GM18873 (cell line): Measurements from ENCODE around the gene MPP4.

Source experiments
- ATAC-seq: cut with Tn5 transposase; IDR thresholded peaks from one replicate; pipeline ENCODE4 v1.9.1; 2021; ENCODE audit warnings: mild to moderate bottlenecking, moderate library complexity, moderate number of reproducible peaks; ENCODE audit not compliant: unreplicated experiment, low FRiP score

MPP4 gene

GRCh38 chr2:201698588-201699226 lies at the start of gene MPP4:
Gene MPP4 (minus strand): TSS chr2:201698644. CDS start chr2:201693954, 4,690 bp downstream.
- no peak for ATAC-seq

- ATAC-seq, result no peak
Observed at GRCh38 chr2:201746551-201746950, 48.1 kb upstream of the MPP4 start.

DNA sequence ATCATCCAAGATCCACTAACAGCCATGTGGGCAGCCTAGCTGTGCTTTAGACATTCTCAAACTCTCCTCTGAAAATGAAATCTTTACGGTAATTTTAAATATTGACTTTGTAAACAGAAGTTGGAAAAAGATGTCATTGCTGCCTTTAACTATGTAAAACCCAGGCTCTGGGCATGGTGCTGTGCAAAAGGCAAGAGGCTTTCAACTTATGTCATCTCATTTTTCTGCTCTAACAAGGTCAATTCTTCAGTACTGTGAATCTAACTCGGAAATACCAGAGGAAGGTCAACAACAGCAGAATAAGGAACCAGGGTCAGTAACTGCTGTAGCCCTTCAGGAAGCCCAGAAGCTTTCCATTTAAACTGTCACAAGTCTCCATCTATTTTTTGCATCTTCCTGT lies 37.0 kb upstream of the MPP4 start:
- no peak for ATAC-seq

DNA sequence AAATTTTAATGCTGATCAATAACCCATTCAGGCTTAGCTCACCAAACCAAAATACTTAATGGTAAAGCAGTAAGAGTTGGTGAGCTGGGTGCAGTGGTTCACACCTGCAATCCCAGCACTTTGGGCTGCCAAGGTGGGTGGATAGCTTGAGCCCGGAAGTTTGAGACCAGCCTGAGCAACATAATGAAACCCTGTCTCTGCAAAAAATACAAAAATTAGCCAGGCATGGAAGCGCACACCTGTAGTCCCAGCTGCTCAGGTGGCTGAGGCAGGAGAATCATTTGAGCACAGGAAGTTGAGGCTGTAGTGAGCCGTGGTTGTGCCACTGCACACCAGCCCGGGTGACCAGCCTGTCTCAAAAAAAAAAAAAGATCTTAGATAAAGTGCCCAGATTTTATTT lies 35.7 kb upstream of the MPP4 start:
- ATAC-seq, result no peak

GRCh38 chr2:201733544-201733943 lies 35.1 kb upstream of the MPP4 start:
- ATAC-seq, result no peak

DNA sequence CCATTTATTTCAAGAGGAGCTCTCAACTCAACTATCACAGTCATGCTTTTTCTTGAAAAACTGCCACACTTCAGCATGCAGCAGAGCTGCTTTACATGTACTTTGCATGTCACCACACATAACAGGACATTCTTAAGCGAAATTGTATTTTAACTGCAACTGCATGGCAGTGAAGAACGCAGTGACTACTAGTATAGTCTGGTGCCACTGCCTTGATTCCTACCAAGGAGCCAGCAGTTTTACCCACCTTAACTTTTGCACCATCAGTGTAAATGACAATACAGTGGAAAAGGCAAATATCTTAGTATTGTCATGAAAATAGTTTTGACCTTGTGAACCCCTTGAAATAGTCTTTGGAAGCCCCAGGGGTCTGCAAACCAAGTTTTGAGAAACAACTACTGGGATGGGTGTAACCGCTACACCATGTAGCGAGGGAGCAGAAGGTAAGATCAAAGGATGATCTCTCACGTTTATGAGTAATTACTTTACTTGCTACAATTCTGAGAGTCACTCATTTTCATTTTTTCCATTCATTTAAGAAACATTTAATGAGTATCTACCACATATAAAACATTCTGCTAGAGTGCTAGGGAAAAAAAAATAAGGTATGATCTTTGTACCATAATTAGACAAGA lies 32.3 kb upstream of the MPP4 start:
- no peak for ATAC-seq

DNA sequence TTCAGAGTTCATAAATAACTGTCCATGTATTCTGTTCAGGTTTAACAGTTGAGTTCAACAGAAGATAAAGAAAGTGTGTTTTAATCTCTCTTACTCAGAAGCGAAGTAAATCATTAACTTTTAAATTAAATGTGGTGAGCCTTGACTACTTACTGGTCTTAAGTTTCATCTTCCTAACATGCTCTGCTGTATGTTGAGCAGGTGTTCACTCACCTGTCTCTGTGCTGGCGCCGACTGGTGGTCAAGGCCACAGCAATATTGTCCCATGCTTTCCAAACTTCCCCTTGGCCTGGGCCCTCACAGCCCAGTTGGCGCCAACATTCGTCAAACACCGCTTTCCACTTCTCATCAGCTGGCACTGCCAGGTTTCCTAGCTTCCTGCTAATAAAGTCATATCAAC lies 17.0 kb upstream of the MPP4 start:
- ATAC-seq, result no peak

- ATAC-seq, result no peak
Observed at GRCh38 chr2:201712726-201713125, 14.3 kb upstream of the MPP4 start.

GRCh38 chr2:201709747-201710146 lies 11.3 kb upstream of the MPP4 start:
- no peak for ATAC-seq

DNA sequence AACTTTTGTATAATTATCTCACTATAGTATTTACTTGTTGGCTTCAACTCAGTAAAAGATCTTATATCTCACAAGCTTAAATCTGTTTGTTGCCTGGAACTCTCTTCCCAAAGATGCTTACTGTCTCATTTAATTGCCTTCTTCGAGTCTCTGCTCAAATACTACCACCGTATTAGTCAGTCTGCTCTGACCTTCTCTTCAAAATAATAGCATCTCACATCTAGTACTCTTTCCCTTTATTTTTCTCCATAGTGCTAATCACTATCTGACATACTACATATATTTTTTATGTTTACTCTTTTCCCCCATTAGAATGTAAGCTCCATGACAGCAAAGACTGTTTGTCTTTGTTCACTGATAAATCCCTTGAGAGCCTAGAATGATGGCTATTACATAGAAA lies 10.6 kb upstream of the MPP4 start:
- ATAC-seq, result no peak

DNA sequence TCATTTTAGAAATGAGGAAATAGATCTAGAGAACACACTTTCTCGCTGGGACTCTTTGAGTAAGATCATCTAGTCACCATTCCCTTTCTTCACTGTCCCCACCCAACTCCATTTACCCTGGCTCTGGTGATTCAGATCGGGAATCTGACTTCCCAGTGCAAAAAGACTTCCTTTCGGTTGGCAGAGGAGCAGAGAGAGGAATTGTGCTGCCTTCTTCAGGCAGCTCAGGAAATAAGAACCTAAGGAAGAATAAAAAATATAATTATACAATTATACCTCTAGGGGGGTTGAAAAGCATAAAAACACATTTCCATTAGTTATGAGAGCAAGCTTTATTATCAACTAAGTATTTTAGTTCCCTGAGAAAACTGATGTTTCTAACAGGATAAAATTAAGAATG lies 9.3 kb upstream of the MPP4 start:
- no peak for ATAC-seq

GRCh38 chr2:201707142-201707541 lies 8.7 kb upstream of the MPP4 start:
- ATAC-seq, result no peak

- no peak for ATAC-seq
Observed at GRCh38 chr2:201704536-201704935, 6.1 kb upstream of the MPP4 start.

DNA sequence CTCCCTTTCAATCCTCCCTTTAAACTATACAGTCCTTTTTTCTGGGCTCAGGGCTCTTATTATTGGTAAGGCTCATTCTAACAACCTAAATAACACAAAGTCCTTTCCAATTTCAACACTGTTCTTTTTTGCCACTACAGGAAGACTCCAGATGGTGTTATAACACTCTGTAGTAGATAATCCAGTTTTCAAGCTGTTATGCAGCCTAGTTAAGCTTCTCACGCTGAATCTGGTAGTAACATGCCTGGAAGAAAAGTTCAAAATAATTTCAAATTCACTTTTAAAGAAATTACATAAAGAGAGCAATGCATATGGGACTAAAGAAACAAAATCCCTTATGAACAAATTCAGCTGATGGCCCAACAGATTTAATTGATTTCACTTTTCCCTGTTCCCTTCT lies 3.2 kb upstream of the MPP4 start:
- no peak for ATAC-seq

DNA sequence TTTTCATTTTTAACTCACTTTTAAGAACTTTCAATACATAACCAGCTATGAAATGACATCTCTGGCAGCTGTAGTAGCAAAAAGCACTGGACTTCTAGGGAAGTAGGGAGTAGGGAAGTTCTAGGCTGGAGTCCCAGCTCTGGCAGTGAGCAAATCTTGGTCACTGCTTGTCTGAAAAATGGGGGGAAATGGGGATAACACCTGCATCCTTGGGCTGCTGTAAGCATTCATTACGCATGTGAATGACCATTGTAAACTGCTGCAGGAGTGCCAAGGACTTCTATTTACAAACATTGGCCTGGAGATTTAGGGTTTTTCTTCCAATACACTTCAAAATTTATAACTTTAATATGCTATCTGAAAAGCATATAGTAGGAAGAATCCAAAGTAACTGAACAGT lies 972 bp upstream of the MPP4 start:
- ATAC-seq, result no peak

- ATAC-seq, result no peak
Observed at GRCh38 chr2:201697899-201698298, 545 bp downstream of the MPP4 start.

GRCh38 chr2:201696151-201696659 lies 2.2 kb downstream of the MPP4 start:
- ATAC-seq, result no peak

- ATAC-seq, result no peak
Observed at GRCh38 chr2:201685156-201685555, 13.3 kb downstream of the MPP4 start.

DNA sequence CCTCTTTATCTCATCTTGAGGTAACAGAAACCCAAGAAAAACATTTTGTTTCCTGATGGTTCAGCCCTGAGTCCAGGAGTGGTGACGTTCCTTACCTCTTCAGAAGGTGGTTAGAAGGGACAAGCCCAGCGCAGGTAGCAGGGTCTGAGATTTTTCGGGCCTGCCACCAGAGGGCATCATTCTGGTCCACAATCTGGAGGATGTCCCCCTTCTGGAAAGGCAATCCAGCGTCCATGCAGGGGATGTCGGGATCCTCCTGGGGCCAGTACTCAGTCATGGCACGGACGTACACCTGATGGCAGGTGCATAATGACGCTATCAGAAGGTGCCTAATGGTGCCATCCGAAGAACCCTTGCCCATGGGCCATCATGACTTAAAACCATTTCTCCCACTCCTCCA lies 17.7 kb downstream of the MPP4 start:
- ATAC-seq, result no peak

- ATAC-seq, result no peak
Observed at GRCh38 chr2:201678401-201678800, 20.0 kb downstream of the MPP4 start.

DNA sequence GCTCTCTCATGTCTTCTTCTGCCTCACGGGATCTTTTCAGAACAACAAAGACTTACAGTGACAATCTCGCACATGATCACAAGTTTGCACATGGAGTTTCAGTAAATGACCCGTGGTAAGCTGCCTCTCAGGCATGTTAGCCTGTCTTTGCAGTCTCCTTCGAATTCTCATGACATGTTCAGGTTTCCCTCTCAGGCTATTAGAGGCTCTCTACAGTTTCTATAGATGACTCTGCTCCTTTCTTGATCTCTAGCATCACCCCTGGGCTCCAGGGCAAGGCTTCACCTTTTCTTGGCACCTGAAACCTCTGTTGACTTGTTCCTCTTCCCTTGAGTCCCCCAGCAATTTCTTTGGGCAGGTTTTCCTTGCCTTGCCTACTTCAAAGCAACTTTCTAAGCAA lies 23.0 kb downstream of the MPP4 start:
- ATAC-seq, result no peak

GRCh38 chr2:201674794-201675193 lies 23.6 kb downstream of the MPP4 start:
- ATAC-seq, result no peak
